Activated T-helper 1 cell treated with anti-CD3 and anti-CD28 coated beads, Interleukin-2, amount 50 U/mL, for 16 hours (primary cell): ENCODE data around the gene PCCA.
A peak's percentile ranks its signal among the peaks of the same experiment; 100 is the strongest.

Experiments used
- DNase-seq, 2 donors: peaks; one replicate each; pipeline ENCODE4 v3.0.0-alpha.2; 2020; ENCODE audit warnings: low read depth in 1 of 2, low spot score in 1 of 2

Gene PCCA

DNA sequence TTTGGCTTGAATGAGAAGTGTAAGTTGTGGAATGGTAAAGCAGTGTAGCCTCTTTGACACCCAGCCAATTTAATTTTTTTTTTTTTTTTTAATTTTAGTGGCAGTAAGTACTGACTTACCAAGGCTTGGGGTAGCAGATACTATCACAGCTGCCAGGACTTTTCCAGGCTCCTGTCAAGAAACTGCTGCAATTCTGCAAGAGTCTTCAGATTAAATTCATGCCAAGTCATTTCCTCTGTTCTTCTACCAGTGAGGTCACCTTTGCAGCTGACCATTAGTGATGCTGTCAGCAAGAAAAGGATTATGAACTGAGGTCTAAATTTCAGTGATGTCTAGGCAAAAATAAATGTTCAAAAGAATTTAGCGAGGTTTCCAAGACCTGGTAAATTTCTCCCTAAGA is 408.5 kb downstream of the PCCA start:
- no peak for DNase-seq

DNA sequence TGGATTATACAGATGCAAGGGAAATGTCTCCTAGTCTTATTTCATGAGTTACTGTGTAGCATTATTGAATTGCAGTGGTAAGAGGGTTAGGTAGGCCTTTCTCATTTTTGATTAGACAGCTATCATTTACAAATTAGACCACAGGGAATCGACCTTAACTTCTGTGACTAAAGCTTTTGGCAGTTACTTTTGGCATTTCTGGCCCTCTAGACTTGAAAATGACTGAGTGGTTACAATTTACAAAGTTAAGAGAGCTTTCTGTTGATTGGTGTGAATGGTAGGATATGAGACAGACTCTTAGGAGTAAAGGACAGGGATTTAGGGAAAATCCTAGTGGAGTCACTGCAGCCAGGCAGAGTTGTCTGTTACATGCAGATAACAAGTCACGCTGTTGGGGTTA is 413.6 kb downstream of the PCCA start:
- DNase-seq: no peak

DNA sequence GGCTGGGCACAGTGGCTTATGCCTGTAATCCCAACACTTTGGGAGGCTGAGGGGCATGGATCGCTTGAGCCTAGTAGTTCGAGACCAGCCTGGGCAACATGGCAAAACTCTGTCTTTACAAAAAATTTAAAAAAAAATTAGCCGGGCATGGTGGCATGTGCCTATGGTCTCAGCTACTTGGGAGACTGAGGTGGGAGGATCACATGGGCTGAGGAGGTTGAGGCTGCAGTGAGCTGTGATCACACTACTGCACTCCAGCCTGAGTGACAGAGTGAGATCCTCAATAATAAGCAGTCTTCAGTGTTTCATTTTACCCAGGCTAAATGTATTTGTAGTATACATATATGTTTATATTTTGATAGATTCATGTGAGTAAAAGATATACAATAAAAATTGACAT is 414.7 kb downstream of the PCCA start:
- no peak for DNase-seq

DNA sequence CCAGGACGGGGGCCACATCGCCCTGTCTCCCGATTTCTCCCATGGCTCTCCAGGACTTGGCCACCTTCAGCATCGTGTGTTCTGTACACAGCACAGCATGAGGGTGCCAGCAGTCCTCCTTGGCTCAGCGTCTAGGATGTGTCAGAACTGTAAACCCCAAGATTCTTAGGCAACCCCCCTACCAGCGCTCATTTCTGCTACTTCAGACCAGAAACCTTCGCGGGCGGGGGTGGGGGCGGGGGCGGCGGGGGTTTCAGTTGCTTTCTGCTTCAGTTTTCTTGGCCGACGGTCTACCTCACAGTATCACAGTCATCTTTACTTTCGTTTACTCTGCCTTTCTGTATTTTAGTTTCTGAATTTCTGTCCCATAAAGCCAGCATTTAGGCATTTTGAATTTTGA is 417.3 kb downstream of the PCCA start:
- DNase-seq: peak in 1 of 2 donors; percentile 8

DNA sequence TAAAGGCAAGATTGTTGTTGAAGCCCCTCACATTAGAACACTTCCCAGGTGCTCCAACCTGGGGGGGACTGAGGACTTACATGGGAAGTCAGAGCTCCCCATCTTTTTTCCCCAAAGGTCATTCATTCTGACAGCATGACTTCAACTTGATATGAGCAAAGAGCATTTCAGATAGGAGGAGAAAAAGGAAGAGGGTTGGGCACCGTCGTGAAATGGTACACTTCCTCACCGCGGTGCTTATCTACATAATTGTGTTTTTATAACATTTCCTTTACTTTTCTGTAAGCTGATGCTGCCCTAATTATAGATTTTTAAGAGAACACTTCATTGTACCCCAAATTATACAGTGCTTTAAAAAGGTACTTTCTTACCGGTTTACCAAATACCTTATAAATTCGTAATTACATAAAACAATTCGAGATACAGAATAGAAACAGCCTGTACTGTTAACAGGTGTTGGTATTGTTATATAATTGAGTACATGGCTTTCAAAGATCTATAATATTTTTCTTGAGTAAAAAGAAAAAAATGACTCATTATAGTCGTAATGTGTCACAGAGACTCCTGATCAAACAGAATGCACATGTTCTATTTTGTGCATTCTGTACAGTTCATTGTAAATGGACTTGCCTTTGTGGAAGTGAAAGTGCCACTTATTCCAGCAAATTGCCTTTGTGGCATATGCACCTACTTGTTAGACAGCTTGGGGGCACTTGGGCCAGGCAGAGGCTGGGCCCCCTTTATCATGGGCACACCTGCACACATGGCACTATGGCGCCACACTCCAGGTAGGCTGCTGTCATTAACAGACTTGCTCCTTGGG is 417.9 kb downstream of the PCCA start:
- no peak for DNase-seq

DNA sequence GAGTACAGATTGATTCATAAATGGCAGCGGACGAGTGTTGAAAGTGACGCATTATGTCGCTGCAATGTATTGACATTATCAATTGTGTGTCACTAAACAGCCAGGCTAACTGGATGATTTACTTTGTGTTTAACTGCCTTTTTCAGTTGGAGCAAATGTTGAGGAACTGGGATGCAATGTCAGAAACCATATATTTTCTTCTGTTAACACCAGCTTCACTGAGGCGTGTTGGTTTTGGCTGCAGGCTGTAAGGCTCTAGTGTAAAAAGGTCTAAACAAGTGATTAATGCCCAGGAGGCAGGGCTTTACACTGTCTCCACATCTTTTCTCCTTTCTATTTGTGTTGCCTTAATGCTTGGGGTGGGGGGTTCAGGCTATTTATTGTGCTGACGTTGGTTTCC is 419.6 kb downstream of the PCCA start:
- no peak for DNase-seq

GRCh38 chr13:100508996-100509395 is 420.1 kb downstream of the PCCA start:
- DNase-seq: no peak

DNA sequence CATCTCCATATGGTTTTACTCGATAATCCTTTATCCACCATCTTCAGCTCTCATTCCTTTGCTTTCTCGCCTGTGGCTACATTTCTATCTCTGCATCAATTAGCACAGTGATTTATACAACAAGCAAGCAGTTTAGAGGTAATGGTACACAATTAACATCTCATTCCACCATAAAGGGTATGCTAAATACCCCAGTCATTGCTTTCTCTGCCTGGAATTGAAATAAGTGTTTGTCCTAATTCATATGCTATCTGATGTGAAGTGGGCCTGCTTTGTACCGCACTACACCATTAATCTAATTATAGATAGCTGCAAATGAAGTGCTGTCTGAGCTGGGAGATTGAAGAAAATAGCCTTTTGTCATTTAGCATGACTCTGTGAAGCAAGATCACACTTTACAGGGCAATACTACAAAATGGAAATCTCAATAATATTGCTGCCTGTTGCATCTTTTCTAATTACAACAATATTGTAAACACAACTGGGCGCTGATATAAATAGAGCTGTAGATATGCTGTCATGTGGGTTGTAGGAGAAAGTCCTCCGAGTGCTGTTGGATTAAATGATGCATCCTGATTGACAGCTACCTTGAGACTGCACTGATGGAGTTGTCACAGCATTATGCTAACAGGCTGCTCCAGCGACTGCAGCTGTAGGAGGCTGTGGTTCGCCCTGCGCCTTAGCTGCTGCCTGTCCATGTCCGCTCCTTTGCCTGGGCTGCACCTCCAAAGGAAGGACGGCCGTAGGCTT is 421.5 kb downstream of the PCCA start:
- DNase-seq: no peak

DNA sequence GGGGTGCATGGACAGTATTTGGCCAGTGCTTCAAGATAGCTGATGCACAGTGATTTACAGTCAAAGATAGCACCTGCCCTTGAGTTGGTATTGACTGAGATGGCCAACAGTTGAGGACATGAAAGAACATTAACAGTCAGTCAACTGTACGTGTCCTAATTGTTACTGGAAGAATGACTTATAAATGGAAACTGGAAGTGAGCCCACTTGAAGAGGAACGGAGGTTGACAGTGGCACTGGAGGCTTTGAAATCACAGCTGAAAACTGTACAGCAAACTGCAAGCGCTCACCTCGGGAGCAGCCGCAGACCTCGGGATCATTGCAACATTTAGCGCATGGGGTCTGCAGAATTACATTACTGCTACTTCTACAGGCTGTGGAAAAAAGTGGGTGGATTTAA is 422.6 kb downstream of the PCCA start:
- no peak for DNase-seq

DNA sequence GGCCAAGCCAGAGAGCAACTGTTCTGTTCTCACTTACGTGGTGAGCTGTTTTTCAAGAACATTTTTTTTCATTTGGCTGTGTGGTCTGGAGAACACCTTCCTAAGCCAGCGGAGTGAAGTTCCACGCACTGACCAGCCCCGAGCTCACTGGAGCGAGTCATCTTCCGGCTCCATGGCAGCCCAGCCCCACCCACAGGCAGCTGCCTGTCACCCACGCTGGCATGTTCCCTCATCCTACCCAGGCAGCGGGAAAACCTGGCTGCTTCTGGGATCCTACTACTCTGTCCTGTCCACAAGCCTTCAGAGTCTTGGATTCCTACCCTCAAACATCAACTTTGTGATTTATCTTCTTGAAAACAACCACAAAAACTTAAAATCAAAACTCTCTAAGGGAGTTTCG is 423.5 kb downstream of the PCCA start:
- DNase-seq: no peak

DNA sequence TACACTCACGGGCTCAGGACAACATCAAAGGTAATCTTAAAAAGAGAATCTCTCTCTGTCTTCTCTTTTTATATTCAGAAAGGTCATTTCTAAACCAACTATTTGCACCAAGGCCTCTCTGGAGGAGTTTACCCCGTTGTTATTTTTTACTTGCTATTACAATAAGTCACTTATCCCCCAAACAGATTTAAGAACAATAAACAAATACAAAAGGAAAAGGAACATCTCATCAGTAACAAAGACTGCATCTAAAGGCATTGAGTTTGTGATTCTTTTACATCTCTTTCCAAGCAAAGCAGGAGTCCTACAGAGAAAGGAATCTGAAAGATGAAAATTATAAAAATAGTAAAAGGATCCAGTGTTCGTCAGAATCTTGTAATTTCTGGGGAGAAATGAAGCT is 424.3 kb downstream of the PCCA start:
- no peak for DNase-seq

GRCh38 chr13:100513987-100514670 is 425.2 kb downstream of the PCCA start:
- DNase-seq: no peak

DNA sequence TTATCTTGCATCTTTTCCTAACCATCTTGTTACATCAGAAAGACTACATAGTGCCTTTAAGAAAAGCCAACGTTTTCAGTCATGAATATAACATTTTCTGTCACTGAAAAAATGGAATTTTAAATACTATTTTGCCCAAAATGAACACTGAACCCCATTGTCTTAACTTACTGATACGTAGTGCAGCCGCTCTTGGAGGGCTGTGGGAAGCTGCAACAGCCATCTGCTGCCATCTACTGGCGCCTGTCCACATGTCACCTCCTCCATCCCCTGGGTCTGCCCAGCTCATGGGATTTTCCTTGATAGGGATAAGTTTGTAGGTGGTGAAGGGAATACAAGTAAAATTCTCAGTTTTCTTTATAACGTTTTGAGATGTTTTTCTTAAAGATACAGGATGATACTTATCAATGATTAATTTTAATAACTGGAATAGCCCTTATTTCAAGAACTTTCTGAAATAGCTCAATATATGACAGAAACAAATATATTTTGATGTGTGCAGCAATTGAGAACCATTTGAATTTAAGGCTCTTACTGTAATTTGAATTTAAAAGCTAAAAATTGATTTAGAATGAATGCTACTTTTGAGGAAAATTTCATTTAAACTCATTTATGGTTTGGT is 426.0 kb downstream of the PCCA start:
- peak; percentile 47 to 52 for DNase-seq

DNA sequence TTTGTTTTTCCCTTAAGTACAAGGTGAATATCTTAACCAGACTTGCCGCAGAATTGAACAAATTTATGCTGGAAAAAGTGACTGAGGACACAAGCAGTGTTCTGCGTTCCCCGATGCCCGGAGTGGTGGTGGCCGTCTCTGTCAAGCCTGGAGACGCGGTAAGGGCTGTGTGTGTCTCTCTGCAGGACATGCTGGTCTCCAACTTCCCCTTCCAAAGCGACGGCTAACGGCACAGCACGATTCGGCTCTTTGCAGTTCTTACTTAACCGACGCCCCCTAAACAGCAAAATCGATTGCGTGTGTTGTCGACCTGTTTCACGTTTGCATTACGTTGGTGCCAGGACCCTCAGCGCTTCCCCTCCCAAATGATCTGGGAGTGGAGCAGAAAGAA is 426.5 kb downstream of the PCCA start:
- DNase-seq: no peak

DNA sequence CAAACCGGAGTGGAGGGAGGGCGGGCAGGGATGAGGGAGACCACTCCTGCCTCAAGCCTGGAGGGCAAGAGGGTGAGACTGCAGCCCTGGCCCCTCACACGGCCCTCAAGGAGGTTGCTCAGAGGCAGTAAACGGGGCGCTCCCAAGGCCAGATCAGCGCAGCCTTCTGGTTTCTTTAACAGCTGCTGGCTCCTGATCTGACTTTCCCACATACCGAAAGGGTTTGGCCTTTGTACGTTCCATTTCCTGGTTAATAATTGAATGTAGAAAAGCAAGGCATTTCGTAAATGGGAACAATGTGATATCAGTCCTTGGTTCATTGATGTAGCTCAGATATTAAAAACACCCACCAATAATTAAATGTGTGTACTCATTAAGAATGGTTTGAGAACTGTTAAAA is 428.2 kb downstream of the PCCA start:
- DNase-seq: no peak

DNA sequence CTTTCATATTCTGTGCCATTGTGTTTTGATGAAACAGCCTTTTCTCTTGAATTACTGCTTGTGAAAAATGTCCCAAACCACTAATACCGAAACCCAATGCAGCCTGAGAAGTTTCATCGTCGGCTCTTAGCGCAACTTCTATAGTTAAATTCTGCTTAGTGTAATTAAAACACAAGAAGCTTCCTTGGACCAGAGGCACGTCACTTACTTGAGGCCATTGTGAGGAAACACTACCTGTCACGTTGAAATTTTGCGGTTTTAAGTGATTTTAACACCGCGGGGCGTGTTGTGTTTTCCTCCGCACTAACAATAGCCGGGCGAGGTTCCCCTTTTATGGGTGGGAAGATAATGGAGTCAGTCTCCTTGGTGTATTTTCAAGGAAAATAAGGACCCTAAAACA is 428.8 kb downstream of the PCCA start:
- no peak for DNase-seq

DNA sequence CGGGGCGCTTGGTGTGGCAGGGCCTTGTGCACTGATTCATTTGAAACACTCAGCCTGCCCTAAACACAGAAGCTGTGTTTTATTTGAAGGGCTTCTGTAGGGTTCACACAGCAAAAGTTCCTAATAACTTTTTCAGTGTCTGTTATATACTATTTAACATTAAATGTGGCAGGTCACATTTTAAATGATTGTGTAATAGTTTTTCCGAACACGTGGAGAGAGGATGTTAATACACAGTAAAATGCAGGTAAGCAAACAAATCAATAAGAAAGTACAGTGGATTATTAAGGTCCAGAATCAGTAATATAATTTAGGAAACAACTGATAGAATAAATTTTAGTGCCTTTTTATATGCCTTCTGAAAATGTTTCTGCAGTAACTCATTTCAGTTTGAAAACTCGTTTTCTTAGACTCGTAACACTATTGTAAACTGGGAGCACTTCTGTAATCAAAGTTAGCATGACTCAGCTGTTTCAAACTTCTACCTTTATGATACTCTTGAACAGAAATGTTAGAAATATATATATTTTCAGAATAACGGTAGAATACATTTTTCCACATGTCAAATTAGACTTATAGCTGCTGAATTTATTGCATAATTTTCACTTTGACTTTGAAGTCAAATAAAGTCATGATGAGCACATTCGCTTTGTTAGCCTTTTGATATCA is 429.6 kb downstream of the PCCA start:
- no peak for DNase-seq

DNA sequence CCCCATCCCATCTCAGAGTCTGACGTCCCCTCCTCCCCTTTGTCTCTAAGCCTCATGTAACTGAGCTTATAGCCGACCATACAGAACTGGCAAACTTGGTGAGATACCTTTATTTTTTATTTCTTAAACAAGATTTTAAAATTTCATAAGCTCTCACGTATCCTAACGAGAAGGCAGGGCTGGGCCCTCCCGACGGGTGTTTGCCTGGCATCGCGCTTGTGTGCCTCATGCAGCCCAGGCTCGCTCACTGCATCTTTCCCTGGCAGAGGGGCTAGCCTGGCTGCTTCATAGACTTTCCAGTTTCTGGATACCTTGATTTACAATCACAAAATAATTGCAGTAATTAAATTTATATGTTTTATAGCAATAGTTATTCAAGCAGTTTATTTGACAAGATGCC is 430.7 kb downstream of the PCCA start:
- DNase-seq: no peak

DNA sequence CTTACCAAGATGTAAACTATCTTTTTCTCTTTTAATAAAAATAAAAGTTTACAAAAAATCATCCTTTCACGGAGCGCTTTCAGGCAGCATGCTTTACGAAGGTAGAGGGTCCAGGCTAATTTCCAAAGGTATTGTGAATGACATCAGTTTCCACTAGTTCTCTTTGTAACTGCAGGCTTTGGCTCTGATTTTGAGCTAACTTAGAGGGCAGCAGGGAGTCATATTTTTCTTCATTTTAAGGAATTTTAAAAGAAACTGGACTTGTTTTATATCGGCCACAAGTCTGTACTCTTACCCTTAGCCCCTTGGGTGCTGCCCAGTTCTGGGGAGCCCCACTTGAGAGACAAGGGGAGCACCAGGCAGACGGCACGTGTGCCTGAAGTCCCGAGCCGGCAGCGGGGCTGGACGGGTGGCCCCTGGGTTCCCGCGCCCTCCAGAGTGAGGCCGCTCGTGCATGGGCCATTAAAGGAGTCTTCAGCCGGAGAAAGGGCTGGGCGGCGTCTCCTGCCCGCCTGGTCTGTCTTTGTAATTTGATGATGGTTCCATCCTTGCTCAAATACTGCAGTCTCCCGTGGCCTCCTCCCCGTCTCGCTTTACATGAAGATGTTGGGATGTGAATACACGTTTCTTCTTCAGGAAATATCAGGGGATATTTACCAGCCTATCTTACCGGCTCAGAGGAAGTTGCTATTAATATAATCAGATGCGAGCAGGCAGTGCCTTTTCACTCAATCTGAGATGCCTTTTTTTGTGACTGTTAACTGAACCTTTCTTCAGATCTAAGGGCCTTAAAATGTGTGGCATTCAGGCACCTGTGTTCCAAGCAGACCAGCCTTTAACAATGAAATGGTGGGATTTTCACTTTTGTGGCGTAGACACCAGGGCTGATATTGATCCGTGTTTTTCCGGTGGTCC is 432.3 kb downstream of the PCCA start:
- no peak for DNase-seq
